ENCODE data around the gene FCHSD1.
A peak's percentile ranks its signal among the peaks of the same experiment; 100 is the strongest.

Gene FCHSD1

DNA sequence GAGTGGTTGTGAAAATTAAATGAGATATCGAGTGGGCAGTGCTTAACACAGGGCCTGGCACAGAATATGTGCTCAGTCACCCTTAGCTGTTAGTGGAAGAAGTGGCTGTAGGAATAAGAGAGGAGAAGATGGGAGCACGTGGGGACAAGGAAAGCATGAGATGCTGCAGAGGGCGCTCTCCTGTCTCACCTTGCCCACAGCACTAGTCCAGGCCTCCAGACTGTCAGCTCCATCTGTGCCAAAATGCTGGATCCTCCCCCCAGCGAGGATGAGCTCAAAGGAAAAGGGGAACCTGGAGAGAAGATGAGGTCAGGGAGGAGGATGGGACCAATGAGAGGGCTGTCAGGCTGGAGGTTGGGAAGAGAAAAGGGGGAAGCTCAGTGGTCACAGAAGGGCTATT is 18.3 kb upstream of the FCHSD1 start:
- Histone ChIP-seq H3K4me2 (ENCODE audit: low read depth, low read length, poor library complexity, severe bottlenecking) (no peak overlapping the region), H3K36me3 (ENCODE audit: insufficient read depth, low read length) (no peaks in the 10 kb centered on the region), H3F3A (ENCODE audit: low read depth) (no peaks in the 10 kb centered on the region), H2AFZ (ENCODE audit: low read length) (no peak overlapping the region), H3K27me3 (ENCODE audit: insufficient read depth, low read length, poor library complexity, severe bottlenecking) (no peaks in the 10 kb centered on the region), H3K9ac (ENCODE audit: low read depth, low read length, poor library complexity, severe bottlenecking) (no peak overlapping the region), H3K79me2 (ENCODE audit: insufficient read depth, low read length) (no peaks in the 10 kb centered on the region), H3K9me3 (ENCODE audit: insufficient read depth, low read depth, low read length) (no peaks in the 10 kb centered on the region), H3K4me1 (ENCODE audit: insufficient read depth, low read length, poor library complexity, severe bottlenecking) (no peaks in the 10 kb centered on the region), H3K9me2 (replicated peaks; ENCODE audit: low read depth, low read length) (no peaks in the 10 kb centered on the region), H4K20me1 (ENCODE audit: insufficient read depth, low read length, poor library complexity, severe bottlenecking) (no peaks in the 10 kb centered on the region), H3K4me3 (ENCODE audit: low read length, poor library complexity, severe bottlenecking) (no peak overlapping the region)
- TF ChIP-seq EZH2phosphoT487 (IDR thresholded peaks at IDR 0.05; ENCODE audit: borderline replicate concordance) = no peak
- TF ChIP-seq, protein P1, sequence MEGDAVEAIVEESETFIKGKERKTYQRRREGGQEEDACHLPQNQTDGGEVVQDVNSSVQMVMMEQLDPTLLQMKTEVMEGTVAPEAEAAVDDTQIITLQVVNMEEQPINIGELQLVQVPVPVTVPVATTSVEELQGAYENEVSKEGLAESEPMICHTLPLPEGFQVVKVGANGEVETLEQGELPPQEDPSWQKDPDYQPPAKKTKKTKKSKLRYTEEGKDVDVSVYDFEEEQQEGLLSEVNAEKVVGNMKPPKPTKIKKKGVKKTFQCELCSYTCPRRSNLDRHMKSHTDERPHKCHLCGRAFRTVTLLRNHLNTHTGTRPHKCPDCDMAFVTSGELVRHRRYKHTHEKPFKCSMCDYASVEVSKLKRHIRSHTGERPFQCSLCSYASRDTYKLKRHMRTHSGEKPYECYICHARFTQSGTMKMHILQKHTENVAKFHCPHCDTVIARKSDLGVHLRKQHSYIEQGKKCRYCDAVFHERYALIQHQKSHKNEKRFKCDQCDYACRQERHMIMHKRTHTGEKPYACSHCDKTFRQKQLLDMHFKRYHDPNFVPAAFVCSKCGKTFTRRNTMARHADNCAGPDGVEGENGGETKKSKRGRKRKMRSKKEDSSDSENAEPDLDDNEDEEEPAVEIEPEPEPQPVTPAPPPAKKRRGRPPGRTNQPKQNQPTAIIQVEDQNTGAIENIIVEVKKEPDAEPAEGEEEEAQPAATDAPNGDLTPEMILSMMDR (conservative IDR thresholded peaks at IDR 0.05; ENCODE audit: low read length) = peak; percentile 40

DNA sequence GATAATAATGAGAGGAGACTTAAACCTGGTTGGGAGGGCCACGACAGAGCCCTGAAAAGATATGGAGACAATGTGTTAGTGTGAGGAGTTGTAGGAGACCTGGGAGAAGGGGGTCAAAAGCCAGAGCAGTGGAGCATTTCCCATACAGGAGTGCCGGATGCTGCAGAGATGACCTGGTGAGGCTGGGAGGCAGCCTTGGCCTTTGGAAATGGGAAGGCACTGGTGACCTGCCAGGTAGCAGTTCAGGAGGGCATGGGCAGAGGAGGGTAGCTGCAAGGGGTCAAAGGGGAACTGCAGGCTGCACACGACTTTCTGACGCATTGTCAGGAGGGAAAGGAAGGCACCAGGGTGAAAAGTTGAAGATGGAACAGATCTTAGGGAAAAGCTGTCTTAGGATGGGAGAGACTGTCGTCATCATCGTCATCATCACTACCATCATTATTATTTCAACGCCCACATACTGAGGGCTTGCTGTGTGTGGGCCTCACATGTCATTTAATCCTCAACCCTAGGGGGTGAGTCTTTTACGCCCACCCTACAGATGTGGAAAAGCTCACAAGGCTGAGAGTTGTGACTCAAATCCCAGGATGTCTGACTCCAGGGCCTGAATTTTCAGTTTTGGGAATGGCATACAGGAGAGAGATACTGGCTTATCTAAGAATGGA is 17.5 kb upstream of the FCHSD1 start:
- Histone ChIP-seq H3K9me3 (ENCODE audit: insufficient read depth, low read depth, low read length) (no peaks in the 10 kb centered on the region), H3K4me2 (ENCODE audit: low read depth, low read length, poor library complexity, severe bottlenecking) (no peak overlapping the region), H3K9me2 (replicated peaks; ENCODE audit: low read depth, low read length) (no peaks in the 10 kb centered on the region), H2AFZ (ENCODE audit: low read length) (no peak overlapping the region), H3K36me3 (ENCODE audit: insufficient read depth, low read length) (no peaks in the 10 kb centered on the region), H3K9ac (ENCODE audit: low read depth, low read length, poor library complexity, severe bottlenecking) (no peak overlapping the region), H3F3A (ENCODE audit: low read depth) (no peaks in the 10 kb centered on the region), H4K20me1 (ENCODE audit: insufficient read depth, low read length, poor library complexity, severe bottlenecking) (no peaks in the 10 kb centered on the region), H3K4me3 (ENCODE audit: low read length, poor library complexity, severe bottlenecking) (no peak overlapping the region), H3K4me1 (ENCODE audit: insufficient read depth, low read length, poor library complexity, severe bottlenecking) (no peaks in the 10 kb centered on the region), H3K27me3 (ENCODE audit: insufficient read depth, low read length, poor library complexity, severe bottlenecking) (no peaks in the 10 kb centered on the region), H3K79me2 (ENCODE audit: insufficient read depth, low read length) (no peaks in the 10 kb centered on the region)
- TF ChIP-seq, protein P1 (conservative IDR thresholded peaks at IDR 0.05; ENCODE audit: low read length) = no peak
- TF ChIP-seq EZH2phosphoT487 (IDR thresholded peaks at IDR 0.05; ENCODE audit: borderline replicate concordance) = no peak

DNA sequence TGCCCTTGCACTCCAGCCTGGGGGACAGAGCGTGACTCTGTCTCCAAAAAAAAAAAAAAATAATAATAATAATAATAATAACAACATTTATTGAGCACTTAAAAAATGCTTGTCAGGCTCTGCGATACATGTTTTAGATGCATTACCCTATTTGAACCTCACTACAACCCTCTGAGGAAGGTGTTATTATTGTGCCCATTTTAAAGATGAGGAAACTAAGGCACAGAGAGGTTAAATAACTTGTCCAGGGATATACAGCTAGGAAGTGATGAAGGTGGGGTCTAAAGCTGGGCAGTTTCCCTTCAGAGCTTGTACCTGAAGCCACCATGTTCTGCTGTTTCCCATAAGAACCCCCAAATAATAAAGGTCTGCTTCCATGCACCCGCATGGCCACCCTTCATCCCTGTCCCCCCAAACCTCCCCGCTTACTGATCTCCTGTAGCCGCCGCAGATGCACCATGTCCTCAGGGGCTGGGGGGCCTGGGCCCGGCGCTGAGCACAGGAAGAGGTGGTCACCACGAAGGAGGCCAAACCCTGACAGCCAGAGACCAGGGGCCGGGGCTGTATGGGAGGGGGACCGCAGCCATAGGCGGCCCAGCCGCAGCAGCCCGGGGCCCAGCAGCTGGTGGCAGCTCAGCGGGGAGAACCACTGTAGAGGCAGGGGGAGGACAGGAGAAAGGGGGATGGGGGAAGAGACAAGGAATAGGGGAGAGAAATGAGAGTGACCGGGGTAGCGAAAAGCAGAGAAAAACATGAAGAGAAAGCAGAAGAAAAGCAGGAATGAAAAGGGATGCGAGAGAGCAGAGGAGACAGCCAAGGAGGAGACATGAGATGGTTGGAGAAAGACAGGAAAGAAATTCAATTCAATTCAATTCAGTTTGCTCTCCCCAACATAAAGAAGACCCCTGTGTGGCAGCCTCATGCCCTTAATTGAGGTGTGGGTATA is 15.1 kb upstream of the FCHSD1 start:
- Histone ChIP-seq H3K4me2 (ENCODE audit: low read depth, low read length, poor library complexity, severe bottlenecking) (no peak overlapping the region), H3K36me3 (ENCODE audit: insufficient read depth, low read length) (no peaks in the 10 kb centered on the region), H3K4me1 (ENCODE audit: insufficient read depth, low read length, poor library complexity, severe bottlenecking) (no peaks in the 10 kb centered on the region), H3K27me3 (ENCODE audit: insufficient read depth, low read length, poor library complexity, severe bottlenecking) (no peaks in the 10 kb centered on the region), H3K9me2 (replicated peaks; ENCODE audit: low read depth, low read length) (no peaks in the 10 kb centered on the region), H3F3A (ENCODE audit: low read depth) (no peaks in the 10 kb centered on the region), H3K9ac (ENCODE audit: low read depth, low read length, poor library complexity, severe bottlenecking) (no peak overlapping the region), H4K20me1 (ENCODE audit: insufficient read depth, low read length, poor library complexity, severe bottlenecking) (no peaks in the 10 kb centered on the region), H3K9me3 (ENCODE audit: insufficient read depth, low read depth, low read length) (no peaks in the 10 kb centered on the region), H3K4me3 (ENCODE audit: low read length, poor library complexity, severe bottlenecking) (no peak overlapping the region), H2AFZ (ENCODE audit: low read length) (no peak overlapping the region), H3K79me2 (ENCODE audit: insufficient read depth, low read length) (no peaks in the 10 kb centered on the region)
- TF ChIP-seq, protein P1 (conservative IDR thresholded peaks at IDR 0.05; ENCODE audit: low read length) = no peak
- no peak for TF ChIP-seq EZH2phosphoT487 (IDR thresholded peaks at IDR 0.05; ENCODE audit: borderline replicate concordance)

Data from Loucy (cell line).